ENCODE data around the gene CDKAL1. TPM values are rescaled to one million over a fixed set of nuclear protein-coding genes. Genes with fewer than 3 reads are reported as not detected.

CDKAL1 gene
- total and polyA plus RNA-seq, 2 experiments from 2014 or later, result 12.2 to 13.7 TPM

DNA sequence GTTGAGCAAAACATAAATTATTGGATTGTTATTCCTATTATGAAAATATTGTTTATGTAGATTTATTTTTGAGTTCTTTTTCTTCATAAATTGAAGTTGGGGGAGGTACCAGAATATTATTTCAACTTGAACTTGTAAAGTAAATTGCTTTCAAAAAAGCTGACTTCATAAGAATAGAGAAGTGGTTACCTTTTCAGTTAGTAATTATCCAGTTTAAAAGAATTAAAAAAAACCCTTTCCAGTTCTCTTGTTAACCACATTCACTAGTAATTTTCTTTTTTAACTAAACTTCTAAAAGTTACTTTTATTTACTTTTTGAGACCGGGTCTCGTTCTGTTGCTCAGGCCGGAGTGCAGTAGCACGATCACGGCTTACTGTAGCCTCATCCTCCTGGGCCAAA lies 124.3 kb downstream of the CDKAL1 start:
- Histone ChIP-seq H3K9me3 (ENCODE audit: low read depth) (no peaks in the 10 kb centered on the region), H3K4me1 (ENCODE audit: low read depth) (peaks cover 13% of the 10 kb centered on the region), H3K27ac (no peak overlapping the region), H3K36me3 (no peaks in the 10 kb centered on the region), H3K4me3 (no peak overlapping the region), H3K27me3 (no peaks in the 10 kb centered on the region)
- no peak for DNase-seq (ENCODE audit: low read depth in 1 of 2, low spot score in 1 of 2)
- TF ChIP-seq, protein P1, sequence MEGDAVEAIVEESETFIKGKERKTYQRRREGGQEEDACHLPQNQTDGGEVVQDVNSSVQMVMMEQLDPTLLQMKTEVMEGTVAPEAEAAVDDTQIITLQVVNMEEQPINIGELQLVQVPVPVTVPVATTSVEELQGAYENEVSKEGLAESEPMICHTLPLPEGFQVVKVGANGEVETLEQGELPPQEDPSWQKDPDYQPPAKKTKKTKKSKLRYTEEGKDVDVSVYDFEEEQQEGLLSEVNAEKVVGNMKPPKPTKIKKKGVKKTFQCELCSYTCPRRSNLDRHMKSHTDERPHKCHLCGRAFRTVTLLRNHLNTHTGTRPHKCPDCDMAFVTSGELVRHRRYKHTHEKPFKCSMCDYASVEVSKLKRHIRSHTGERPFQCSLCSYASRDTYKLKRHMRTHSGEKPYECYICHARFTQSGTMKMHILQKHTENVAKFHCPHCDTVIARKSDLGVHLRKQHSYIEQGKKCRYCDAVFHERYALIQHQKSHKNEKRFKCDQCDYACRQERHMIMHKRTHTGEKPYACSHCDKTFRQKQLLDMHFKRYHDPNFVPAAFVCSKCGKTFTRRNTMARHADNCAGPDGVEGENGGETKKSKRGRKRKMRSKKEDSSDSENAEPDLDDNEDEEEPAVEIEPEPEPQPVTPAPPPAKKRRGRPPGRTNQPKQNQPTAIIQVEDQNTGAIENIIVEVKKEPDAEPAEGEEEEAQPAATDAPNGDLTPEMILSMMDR (IDR thresholded peaks at IDR 0.05; ENCODE audit: low read depth, low read length), result no peak

DNA sequence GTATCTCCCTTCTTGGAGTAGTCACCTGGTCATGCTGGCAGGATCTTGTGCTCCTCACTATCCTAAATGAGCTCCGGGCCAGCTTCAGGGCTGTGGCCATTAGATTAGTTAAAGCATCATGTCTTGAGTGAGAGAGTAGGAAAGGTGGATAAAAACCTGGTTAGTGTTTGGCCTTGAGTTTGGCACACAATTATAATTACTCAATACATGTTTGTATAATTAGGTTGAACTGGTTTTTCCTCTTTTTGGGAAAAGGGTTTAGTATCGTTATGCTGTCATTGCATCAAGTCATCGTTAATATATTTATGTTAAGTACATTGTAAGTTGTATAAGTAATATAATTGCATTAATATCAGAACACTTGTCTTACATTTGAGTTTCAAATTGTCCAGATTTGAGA lies 126.3 kb downstream of the CDKAL1 start:
- Histone ChIP-seq H3K4me1 (ENCODE audit: low read depth) (peaks cover 13% of the 10 kb centered on the region), H3K9me3 (ENCODE audit: low read depth) (no peaks in the 10 kb centered on the region), H3K36me3 (no peaks in the 10 kb centered on the region), H3K4me3 (no peak overlapping the region), H3K27ac (no peak overlapping the region), H3K27me3 (no peaks in the 10 kb centered on the region)
- TF ChIP-seq, protein P1 (IDR thresholded peaks at IDR 0.05; ENCODE audit: low read depth, low read length), result no peak
- DNase-seq (ENCODE audit: low read depth in 1 of 2, low spot score in 1 of 2), result no peak

DNA sequence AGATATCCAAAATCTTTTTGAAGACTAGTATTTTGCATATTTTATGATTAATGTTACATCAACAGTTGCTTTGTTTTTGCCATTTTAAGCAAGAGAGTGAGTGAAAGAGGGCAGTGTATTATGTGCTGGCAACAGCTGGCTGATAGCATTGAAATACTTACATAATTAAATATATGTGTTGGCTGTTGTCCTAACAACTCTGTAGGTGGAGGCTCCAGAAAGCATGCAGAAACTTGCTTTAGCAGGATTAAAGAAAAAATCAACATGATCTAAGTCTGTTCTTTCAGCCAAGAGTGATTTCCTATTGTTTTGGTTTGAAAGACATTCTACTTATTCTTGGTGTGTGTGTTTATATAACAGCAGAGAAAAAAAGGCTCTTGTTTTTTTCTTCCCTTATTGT lies 127.5 kb downstream of the CDKAL1 start:
- Histone ChIP-seq H3K4me3 (no peak overlapping the region), H3K27me3 (no peaks in the 10 kb centered on the region), H3K36me3 (no peaks in the 10 kb centered on the region), H3K9me3 (ENCODE audit: low read depth) (no peaks in the 10 kb centered on the region), H3K4me1 (ENCODE audit: low read depth) (peaks cover 13% of the 10 kb centered on the region), H3K27ac (no peak overlapping the region)
- TF ChIP-seq, protein P1 (IDR thresholded peaks at IDR 0.05; ENCODE audit: low read depth, low read length), result no peak
- peak in 1 of 2 donors; percentile 83 for DNase-seq (ENCODE audit: low read depth in 1 of 2, low spot score in 1 of 2)

DNA sequence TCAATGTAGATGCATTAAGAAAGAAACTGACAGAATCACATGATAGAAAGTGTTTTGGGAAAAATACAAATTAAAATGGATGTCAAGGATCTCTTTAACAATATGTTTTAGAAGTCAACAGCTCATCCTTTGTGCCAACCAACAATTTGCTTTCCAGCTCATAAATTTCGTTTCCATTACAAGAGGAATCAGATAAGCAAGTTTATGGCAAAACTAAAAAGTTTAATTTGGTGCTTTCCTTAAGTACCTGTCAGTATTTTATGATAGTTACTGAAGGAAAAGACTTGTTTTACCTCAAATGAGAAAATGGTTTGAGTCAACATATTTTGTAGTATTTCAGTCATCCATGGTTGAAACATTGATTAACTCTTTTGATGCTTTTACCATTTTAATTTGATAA lies 130.0 kb downstream of the CDKAL1 start:
- Histone ChIP-seq H3K27me3 (no peaks in the 10 kb centered on the region), H3K9me3 (ENCODE audit: low read depth) (no peaks in the 10 kb centered on the region), H3K4me3 (no peak overlapping the region), H3K4me1 (ENCODE audit: low read depth) (no peaks in the 10 kb centered on the region), H3K36me3 (no peaks in the 10 kb centered on the region), H3K27ac (no peak overlapping the region)
- no peak for DNase-seq (ENCODE audit: low read depth in 1 of 2, low spot score in 1 of 2)
- TF ChIP-seq, protein P1 (IDR thresholded peaks at IDR 0.05; ENCODE audit: low read depth, low read length), result no peak

DNA sequence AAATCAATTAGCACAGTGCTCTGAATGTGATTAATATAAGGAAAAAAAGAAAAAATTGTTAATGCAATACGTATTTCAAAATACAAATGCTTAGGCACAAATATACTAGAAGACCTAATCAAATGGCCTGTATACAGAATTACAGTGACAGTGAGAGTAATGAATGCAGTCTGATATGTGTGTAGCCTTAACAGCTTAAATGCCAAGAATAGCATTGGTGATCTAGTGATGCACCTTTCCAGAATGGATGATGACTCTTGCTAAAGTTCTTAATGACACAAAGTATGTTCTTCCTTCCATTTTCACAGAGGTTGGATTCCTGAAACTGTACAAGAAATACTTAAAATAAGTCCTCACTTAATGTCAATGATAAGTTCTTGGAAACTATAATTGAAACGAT lies 131.0 kb downstream of the CDKAL1 start:
- no peaks in the 10 kb centered on the region for H3K4me1 ChIP-seq (ENCODE audit: low read depth)
- TF ChIP-seq, protein P1 (IDR thresholded peaks at IDR 0.05; ENCODE audit: low read depth, low read length), result no peak
- H3K27ac ChIP-seq, result no peak overlapping the region
- H3K4me3 ChIP-seq, result no peak overlapping the region
- no peak for DNase-seq (ENCODE audit: low read depth in 1 of 2, low spot score in 1 of 2)
- no peaks in the 10 kb centered on the region for H3K9me3 ChIP-seq (ENCODE audit: low read depth)
- H3K27me3 ChIP-seq, result no peaks in the 10 kb centered on the region
- H3K36me3 ChIP-seq, result no peaks in the 10 kb centered on the region

Data from cardiac muscle cell (in vitro differentiated cells and primary cell).